HT-29 (cell line): ENCODE results near the gene PRR15L. TPM values are rescaled to one million over a fixed set of nuclear protein-coding genes. Genes with fewer than 3 reads are reported as not detected.
"Not testable (repeated sequence)": the region's sequence is repeated elsewhere in the genome, so short reads cannot be mapped to it uniquely, and the experiment has no call there.

Experiments used
- DNase-seq: peaks from one replicate; pipeline ENCODE4 v3.0.0-alpha.2; 2015; ENCODE audit warnings: low spot score
- total RNA-seq: library from RNA; depleted of rRNA; stranded (reverse); fragments of >200 nt; shearing (Covaris generic); gene quantifications from 2 replicates; pipeline ENCODE4 v1.2.3, GENCODE V29; 2014

PRR15L gene
- total RNA-seq, 1 experiment from 2014 or later = 59.6 TPM

DNA sequence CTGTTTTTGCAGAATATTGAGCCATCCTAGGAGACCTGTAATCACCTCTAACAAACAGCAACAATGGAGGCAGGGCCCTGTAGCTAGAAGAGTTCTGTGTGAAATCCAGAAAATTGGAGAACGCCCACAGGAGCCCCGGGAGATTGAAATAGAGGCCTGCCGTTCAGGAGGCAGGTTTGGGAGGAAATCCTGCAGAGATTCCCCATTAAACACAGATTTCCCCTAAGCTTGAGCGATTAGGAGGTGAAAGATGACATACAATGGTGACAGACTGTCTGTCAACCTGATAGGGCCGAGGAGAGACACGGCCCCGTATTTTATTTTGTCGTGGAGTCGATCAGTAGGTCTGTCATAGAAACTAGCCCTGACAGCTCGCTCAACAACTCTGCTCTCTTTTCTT is 31.5 kb upstream of the PRR15L start:
- DNase-seq = no peak

DNA sequence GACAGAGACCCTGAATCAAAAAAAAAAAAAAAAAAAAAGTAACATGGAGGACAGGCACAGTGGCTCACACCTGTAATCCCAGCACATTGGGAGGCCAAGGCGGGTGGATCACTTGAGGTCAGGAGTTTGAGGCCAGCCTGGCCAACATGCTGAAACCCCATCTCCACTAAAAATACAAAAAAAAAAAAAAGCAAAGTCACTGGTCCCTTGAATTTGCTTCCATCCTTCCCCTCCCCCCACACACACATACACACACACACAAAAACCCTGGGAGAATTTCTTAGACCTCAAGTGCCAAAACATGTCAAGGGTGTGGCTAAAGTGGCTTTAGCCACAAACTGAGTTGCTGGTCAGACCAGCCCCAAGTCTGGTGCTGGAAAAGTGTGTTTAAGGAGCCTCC is 30.8 kb upstream of the PRR15L start:
- DNase-seq = not testable (repeated sequence)

DNA sequence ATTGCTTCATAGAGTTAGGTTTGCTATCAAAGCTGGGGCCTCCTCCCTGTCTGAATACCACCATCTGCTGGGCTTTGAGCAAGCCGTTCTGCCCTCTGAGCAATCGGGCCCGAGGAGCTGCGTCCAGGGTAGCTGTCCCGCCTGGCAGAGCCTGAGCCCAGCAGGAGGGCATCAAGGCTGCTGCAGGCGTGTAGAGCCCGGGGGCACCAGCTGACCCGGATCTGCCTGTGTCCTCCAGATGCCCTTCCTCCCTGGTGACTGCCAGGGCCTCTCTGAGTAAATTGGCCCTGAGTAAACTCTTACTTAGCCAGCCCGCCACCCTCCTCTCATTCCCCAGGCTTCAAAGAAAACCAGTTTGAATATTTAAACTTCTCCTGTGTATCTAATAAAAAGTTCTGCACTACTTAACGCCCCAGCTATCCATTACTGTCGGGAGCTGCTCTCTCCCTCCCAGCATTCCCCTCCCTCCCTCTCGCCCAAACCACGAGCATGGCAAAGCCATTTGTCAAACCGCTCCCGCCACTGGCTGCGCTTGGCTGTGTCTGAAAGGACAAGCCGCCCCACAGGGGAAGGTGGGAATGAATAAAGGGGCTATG is 29.7 kb upstream of the PRR15L start:
- no peak for DNase-seq

DNA sequence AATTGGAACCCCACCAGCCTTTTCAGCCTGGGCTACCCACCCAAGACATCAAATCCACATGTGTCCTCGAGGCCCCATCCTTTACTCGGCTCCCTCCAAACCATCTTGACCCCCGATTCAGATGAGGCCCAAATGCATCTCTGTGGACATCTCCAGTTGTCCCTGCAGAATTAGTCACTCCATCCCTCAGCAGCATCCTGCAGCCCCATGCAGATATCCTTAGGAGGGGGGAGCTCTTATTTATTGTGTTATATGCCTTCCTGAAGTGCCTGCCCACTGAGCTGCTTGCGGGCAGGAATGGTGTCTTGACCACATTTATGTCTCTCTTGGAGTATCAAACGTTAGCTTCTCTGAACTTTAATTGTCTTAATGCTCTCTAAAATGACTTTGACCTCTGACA is 28.8 kb upstream of the PRR15L start:
- no peak for DNase-seq

DNA sequence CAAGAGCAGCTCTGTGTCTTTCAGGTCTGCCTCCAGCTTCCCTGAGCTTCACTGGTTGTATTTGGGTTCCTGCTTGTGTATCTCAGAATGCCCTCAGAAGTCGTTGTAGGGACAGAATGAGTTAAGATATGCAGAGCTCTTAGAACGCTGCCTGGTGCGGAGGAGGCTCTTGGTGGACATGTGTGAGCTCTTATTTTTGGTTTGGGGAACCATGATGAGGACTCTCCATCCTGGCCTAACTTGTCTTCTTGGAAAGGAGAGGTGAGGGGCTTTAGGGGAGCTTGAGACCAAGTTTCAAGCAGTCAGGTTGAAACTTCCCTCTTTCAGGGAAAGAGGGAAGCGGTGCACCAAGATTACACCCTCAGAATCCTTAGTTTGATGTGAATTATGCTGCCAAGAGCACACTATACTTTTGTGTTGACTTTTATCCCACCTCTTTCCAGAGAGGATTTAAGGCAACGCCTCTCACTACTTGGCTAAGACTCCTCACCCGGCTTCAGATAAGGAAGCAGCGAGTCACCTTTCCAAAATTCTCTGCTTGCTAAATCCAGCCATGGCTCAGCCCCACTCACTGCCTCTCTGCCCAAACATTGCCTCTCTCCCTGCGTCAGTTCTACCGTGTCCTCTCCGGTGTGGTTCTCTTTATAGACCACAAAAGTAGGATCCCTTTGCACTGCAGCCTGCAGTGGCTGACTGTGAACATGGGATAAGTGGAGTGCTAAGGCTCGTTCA is 26.0 kb upstream of the PRR15L start:
- DNase-seq = no peak

DNA sequence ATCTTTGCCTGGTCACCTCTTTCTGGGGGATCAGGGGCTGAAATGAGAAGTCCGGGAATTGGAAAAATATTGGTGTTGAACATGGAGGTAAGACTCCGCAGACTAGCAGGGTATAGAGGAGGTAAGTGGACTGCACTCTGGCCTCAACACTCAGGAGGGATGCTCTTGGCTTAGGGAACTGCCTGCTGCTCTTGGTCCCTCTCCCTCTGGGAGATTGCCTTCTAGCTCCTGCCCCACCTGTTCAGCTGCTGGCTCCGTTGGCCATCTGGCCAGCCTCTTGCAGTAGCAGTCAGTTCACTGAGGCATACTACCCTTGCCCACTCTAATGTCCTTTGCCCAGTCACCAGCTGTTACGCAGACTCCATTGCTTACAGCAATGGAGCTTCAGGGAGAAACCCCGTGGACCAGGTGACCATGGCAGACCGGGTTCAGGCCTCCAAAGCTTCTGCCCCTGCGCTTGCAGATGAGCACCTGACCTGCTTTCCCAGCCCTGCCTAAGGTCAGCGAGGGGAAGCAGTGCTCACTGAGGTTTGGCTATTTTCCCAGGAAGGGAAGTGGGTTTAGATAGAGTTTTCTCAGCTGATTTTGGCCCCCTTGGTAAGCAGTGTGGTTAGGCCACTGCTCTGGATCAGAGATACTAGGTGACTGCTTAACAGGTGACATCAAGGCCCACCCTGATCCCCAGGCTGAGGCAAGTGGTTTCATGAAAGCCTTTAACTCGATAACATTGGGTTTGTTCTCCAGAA is 25.1 kb upstream of the PRR15L start:
- no peak for DNase-seq

DNA sequence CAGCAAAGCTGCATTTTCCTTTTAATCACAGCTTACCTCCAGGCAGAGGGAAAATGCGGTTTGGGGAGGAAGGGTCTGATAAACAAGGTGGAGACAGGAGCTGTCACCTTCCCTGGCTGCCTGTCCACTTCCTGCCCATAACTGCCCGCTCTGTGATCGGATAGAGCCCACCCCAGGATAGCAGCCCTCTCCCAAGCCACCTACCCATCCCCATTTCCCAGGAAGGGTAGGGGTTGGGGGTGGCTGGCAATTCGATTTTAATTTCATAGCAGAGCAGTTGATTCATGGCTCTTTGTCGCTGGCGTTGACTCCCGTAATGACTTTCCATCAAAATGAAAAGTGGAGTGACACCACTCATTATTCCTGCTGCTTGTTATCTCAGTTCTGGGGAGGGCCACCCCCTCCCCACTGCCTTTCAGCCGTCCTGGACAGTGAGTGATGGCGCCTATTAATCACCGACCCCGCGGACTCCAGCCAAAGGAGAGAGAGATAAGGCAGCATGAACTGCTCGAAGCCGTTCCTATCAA is 24.5 kb upstream of the PRR15L start:
- no peak for DNase-seq

DNA sequence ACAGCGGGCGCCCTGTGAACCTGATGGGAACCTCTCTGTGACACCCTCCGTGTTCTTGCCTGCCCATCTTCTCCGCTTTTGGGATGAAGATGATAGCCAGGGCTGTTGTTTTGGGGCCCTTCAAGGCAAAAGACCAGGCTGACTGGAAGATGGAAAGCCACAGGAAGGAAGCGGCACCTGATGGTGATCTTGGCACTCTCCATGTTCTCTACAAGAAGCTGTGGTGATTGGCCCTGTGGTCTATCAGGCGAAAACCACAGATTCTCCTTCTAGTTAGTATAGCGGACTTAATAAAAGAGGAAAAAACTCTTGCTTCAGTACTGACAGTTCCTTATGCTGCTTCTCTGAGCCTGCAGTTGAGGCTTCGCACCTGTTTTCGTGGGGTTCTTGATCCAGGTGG is 23.8 kb upstream of the PRR15L start:
- no peak for DNase-seq

DNA sequence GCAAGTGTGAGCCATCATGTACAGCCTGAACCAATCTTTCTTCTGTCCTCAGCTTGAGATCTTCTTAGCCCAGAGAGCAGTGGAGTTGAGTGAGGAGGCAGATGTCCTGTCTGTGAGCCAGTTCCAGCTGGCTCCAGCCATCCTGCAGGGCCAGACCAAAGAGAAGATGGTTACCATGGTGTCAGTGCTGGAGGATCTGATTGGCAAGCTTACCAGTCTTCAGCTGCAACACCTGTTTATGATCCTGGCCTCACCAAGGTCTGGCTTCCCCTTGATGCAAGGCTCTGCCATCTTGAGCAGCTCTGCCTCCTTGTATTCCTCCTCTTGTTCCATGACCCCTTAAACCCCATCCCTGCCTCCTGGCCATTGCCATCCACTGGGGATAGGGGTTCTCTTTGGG is 22.9 kb upstream of the PRR15L start:
- no peak for DNase-seq

DNA sequence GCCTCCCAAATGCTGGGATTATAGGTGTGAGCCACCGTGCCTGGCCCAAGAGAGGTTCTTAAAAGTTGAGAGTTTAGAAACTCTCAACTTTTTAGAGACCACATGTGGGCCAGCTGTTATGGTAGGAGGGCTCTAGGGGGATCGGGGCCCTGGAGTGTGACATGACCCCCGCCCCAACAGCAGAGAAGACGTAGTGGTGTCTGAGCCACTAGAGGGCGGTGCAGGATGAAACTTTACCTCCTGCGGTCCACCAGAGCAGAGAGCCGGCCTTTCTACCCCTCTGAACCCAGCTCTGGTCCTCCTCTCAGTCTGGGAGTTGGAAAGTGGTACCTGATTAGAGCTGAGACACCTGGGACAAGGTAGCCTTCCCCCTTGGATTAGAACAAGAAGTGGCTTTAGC is 20.6 kb upstream of the PRR15L start:
- DNase-seq = peak; percentile 64

DNA sequence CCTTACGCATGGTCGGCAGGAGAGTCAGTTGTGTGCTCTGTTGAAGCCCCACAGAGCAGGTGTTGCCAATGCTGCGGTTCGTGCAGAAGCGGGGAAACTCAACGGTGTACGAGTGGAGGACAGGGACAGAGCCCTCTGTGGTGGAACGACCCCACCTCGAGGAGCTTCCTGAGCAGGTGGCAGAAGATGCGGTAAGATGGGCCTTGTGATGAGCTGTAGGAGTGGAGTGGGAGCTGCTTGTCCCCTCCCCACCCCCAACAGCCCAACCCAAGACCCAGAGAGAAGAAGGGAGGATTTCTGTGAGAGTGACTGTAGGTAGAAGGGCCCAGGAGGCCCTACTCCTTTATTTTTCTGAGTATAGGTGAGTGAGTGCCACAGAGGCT is 18.1 kb upstream of the PRR15L start:
- DNase-seq = no peak

DNA sequence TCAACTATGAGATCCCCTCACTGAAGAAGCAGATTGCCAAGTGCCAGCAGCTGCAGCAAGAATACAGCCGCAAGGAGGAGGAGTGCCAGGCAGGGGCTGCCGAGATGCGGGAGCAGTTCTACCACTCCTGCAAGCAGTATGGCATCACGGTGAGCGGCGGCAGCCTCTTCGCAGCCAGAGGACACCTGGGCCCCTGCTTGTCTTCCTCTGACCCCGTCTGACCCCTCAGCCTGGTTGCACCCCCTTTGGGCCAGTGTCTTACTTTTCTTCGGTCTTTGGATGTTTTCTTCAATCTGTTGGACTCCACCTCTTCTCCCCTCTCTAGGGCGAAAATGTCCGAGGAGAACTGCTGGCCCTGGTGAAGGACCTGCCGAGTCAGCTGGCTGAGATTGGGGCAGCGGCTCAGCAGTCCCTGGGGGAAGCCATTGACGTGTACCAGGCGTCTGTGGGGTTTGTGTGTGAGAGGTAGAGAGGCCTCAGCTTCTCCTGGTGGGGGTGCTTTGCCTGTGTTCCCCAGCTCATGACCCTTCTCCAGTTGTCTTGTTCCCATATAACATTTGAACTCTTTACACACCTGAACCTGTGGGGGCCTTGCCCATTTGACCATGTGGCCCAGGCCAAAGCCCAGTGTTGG is 17.6 kb upstream of the PRR15L start:
- no peak for DNase-seq

DNA sequence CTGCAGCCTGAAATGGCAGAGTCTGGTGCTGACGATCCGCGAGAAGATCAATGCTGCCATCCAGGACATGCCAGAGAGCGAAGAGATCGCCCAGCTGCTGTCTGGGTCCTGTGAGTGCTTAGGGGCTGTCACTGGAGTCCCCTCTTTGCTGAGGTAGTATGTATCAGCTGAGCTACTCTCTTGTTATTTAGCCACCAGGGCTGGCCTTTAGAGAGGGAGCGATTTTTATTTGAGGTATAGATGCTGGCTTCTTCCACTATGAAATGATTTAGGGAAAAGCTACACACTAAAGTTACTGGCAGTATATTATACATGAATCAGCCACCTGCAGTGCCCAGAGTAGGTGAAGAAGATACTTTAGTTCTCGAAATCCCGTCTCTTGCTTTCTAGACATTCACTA is 15.9 kb upstream of the PRR15L start:
- DNase-seq = no peak

DNA sequence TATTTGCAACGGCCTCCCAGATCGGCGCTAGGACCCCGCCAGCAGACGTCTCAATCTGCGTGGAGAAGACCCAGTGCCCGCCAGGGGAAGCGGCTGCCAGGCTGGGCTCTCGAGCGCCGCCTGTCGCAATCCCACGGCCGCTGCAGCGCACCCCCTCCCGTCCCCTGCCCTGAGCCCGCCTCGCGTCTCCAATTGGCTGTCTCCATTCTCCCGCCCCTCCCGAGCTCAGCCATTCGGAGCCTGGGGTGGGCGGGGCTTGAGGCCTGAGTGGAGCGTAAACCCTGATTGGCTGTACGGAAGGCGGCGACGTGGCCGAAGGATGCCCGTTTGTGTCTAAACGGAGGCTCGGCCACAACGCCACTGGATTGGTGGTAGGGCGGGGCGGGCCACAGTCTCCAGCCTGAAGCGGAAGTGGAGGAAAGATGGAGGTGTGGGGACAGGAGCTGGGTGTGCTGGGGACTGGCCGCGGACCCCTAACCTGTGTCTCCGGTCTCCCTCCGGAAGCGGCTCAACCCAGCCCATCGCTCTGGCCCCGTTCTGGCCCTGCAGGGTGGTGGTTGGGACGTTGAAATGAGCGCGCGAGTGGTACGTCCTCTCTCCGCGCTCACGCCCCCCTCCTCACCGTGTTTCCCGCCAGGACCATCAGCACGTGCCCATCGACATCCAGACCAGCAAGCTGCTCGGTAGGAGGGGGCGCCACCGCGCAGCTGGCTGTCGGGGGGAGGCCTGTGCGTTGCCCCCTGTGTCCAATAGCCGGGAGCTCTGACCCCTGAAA is 13.2 kb upstream of the PRR15L start, which contains the start of gene CDK5RAP3:
Gene CDK5RAP3, plus strand, starts transcription at position 389 of the 775 bp plus-strand sequence. Its CDS starts 34 bp downstream, at position 423.
- peak; percentile 100 for DNase-seq

DNA sequence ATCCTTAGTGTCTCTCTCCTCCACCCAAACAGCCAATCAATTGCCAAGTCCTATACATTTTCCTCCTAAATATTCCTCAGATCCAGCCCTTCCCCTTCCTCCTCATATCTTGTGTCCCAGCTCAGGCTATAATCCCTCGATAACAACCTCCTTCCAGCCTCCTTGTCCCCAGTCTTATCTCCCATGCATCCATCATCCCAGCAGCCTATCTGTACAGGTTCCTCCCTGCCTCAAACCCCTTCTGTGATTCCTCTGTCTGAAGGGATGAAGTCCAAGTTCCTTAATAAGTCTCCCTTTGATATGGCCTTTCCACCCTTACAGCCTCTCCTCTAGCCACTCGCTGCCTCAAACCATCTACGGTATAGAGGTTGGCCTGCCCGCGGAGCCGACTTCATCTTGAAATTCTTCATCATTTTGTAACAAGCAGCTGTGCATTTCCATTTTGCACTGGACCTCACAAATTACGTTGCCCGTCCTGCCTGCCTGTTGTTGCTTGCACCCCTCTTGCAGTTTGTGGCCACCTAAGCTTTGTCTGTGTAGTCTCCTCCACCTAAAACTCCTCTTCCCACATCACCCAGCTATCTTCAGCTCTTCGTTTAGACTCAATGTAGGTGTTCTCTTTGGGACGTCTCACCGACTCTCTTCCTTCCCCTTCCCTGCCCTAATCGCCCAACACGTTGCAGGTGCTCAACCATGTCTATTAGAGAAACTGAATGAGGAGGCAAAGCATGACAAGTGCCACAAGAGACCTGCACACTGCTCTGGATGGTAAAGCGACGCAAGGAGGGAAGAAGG is 12.4 kb upstream of the PRR15L start:
- no peak for DNase-seq

DNA sequence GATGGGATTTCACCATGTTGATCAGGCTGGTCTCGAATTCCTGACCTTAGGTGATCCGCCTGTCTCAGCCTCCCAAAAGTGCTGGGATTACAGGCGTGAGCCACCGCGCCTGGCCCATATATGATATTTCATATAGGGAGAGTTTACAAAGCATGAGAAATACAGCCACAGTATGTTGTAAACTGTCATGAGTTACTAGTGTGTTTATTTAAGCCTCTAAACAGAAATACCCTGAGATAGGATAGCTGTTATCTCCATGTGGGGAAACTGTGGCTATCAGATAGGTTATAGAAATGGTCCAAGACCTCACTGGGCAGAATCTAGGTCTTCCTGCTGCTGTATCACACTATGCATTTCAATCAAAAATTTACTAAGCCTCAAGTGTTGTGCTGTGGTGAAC is 11.2 kb upstream of the PRR15L start:
- DNase-seq = no peak

DNA sequence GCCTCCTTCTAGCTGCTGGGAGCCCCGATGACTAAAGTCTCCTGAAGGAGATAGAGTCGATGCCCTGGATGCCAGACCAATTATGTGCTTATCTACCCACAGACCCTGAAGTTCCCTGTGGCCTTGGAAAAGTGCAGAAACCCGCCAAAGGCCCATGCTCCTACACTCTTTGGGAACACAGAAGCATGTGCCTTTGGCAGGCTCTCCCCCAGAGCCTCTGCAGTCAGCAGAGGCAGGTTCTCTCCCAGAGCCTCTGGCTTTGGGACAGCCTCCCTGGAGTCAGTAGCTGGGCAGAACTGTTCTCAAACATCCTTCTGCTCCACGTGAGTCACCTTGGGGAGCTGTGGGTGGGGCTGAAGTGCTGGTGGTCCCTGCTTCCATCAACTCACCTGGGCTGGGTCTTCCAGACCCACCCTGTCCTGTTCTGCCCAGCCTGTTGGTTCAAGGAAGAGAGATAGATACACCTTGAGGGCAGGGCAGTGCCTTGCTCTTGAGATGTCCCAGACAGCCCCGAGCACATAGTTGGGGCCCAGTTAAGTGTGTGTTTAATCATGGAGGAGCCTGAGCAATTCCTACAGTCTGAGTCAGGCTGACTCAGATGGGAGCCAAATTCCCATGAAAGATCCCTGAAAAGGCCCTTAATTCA is 10.0 kb upstream of the PRR15L start:
- no peak for DNase-seq

DNA sequence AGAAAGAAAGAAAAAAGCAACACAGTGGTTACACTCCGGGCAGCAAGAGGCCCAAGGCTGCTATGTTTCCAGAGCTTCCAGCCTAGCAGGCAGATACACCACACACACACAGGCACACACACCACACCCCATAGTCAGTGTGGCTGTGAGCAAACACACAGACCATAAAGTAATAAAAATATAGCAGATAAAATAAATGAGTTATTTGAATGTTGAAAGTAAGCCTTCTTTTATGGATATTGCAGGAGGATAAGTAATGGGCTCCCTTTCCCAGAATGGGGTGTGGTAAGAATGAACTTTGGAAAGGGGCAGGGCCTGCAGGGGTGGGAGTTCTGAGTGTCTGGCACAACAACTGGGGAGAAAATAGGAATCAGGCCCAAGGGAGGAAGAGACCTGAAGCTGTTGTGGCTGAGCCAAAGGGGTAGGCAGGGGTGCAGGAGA is 8.4 kb upstream of the PRR15L start:
- DNase-seq = peak; percentile 76

DNA sequence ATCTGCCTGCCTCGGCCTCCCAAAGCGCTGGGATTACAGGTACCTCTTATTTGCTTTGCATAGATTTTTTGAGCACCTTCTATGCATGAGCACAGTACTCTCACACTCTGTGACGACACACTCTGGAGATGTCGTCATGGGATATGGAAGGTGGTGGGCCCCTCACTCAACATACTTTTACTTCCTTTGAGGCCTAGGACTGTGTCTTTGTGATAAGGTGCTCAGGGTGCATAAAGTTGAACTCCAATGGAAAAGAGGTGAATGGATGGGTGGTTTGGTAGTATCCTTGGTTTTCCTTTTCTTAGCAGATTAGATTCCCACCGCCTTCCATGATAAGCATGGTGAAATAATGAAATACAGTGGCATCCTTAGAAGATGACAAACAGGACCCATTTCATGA is 7.2 kb upstream of the PRR15L start:
- DNase-seq = no peak

DNA sequence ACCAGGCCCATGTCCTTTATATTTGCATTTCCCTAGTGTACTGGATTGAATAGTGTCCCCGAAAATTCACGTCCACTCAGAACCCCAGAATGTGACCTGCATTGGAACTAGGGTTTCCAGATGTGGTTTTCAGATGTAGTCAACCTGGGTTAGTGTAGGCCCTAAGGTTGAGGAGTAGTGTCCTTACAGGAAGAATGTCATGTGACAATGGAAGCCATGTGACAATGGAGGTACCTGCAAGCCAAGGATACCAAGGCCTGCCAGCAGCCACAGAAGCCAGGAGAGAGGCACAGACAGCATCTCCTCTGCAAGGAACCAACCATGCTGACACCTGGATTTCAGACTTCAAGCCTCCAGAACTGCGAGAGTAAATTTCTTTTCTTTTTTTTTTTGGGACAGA is 5.2 kb upstream of the PRR15L start:
- DNase-seq = no peak
